G401.6 (cell line): ENCODE measurements around the gene PSMC3IP.

Source experiments
- FAIRE-seq: peaks from 2 replicates; lab custom pipeline; 2012; peaks lifted over from hg19 to GRCh38; lab: Jason Lieb, UNC

Gene PSMC3IP

DNA sequence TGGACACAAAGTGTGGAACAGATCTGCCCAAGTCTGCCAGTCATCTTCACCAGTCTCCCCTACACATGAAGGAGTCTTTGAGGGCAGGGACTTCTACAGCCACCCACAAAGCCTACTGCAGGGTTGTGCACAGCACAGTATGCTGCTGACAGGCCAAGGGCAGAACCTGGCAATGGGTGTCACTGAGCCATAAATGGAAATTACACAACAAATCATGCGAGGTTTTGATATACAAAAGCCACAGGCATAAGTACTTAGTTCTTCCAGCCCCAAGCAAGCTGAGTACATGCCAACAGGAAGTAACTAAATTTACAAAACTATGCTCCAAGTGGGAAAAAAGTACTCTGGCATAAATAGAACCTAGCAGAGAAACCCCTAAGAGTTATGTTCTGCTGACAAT is 7.8 kb upstream of the PSMC3IP start:
- FAIRE-seq = no peak

DNA sequence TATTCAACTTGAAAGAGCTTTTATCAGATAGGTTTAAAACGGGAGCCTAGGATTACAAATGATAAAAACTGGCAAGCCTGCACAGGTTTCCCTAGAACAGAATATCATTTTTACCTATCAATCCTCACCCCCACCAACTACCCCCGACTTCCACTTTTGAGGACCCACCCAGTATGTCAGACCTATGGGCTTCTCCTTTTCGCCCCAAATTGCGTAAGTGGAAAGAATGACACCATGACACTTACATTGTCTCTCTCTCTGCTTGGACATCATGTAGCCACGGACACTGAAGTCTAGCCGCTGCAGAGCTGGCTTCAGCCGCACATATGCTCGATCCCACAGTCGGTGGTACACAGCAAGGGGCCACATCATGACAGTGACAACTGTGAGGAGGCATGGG is 7.4 kb upstream of the PSMC3IP start:
- FAIRE-seq = no peak

DNA sequence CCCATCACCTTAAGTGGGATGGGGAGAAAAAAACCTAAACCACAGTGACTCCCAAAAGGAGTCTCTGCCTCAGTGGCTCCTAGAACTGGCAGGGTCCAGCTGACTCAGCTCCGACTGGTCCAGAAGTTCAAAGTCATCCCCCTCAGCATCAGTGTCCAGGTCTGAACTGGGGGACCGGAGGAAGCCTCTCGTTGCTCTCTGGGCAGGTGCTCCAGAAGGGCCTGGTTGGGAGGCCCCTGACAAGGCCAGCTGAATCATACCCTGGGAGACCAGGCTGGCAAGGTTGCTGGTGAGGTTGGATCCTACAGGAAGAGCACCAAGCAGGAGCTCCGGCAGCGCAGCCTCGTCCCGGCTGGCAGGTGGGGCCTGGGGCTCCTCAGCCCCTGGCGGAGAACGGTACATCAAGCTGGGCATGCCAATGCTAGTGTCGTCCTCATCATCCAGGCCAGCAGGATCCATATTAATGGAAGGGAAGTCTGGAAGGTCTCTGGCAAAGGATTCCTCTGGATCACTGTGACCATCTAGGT is 4.3 kb upstream of the PSMC3IP start:
- no peak for FAIRE-seq

DNA sequence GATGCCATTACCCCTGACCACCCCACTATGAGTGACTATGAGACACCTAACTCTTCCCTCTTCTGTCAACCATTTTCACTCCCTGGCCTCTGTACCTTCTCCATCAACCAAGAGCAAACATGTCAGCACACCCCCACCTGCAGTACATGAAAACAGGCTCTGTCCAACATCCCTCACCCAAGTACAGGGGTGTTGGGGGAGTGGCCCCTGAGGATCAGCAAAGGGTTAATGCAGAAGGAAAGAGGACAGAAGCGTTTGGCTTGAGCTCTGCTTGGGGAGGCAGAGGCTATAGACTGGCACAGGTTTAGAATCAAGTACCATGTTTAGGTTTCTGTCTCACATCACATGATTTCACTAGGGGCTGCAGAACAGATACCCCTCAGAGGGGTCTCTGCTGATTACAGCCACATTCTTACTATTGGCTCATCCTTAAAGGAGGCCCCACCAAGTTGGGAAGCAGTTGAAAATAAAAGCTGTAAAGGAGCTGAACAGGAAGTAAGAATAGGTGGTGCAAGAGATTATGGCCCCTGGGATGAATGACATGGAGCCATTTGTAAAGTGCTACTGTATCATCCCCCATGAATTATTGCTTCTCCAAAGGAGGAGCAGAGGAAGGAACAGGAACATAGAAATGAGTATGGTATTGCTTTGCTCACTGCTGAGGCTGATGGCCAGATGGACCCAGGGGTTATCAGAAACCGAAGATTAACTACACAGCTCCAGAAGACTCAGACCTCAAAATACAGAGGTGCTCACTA is 2.4 kb upstream of the PSMC3IP start:
- no peak for FAIRE-seq

DNA sequence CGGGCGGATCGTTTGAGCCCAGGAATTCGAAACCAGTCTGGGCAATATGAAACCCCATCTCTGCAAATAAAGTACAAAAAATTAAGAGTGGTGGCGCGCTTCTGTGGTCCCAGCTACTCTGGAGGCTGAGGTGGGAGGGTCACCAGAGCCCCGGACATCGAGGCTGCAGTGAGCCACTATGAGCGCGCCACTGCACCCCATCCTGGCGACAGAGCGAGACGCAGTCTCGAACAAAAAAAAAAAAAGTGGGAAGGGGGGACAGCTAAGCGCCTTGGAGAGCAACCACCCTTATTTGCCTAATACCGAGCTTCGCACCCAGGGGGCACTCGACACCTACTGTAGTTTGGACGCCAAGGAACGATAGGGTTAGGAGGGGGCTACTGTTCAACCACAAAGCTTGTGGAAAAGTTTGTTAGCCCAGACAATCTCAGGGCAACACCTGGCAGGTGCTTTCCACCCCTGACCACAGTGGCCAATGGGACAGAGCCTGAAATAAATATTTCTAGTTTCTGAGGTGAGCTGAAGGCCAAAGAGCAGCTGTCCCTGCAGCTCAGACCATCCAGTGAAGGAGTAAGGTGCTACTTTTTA is 847 bp upstream of the PSMC3IP start:
- no peak for FAIRE-seq

GRCh38 chr17:42577140-42577531 is 393 bp downstream of the PSMC3IP start:
- FAIRE-seq = no peak

DNA sequence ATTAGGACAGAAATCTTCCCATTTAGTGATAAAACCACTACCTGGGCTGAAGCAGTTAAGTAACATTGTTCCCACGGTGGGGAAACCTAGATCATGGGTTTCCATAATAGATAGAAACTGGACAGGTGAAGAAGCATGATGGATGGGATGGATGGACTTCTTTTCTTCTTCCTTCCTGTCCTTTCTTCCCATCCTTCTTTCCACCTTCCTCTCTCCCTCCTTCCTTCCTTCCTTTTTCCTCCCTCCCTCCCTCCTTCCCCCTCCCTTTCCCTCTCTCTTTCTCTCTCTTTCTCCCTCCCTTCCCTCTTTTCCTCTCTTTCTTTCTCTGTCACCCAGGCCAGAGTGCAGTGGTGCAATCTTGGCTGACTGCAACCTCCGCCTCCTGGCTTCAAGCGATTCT is 3.1 kb downstream of the PSMC3IP start:
- FAIRE-seq = no peak

- no peak for FAIRE-seq
These were observed 4.4 kb downstream of the PSMC3IP start for GRCh38 chr17:42573095-42573494.

DNA sequence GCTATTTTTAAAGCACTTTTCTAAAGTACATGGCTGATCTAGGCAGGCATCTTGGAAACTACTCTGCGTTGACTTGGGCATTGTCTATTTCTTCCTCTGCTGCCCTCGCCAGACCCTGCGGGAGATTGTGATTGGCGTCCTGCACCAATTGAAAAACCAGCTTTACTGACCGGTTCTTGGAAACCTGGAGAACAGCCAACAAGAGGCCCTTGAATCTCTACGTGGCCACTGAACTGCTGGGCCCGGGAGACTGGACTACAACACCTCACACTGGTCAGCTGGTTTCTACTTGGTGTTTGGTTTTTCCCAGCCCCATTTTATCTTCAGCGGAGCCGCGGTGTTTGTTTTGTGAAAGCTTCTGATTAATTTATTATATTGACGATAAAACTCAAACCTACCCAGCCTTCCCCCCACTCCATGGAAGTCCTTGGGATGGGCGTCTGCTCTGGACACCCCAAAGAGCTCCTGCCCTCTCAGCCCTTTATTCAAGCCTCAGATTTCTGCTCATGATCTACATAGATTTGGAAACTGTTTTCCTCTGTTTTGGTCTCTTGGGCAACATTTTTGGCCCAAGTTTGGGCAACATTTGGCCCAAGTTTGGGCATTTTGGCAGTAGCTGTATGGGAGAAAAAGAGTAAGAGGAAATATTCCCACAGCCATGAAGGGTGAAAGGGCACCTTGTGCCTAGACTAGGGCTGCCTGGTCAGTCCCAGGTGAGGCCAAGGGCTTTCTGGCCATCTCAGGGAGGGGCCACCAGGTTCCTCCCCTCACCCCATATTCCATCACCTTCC is 5.9 kb downstream of the PSMC3IP start:
- no peak for FAIRE-seq

- FAIRE-seq = no peak
These were observed 9.0 kb downstream of the PSMC3IP start for GRCh38 chr17:42568341-42569111.

DNA sequence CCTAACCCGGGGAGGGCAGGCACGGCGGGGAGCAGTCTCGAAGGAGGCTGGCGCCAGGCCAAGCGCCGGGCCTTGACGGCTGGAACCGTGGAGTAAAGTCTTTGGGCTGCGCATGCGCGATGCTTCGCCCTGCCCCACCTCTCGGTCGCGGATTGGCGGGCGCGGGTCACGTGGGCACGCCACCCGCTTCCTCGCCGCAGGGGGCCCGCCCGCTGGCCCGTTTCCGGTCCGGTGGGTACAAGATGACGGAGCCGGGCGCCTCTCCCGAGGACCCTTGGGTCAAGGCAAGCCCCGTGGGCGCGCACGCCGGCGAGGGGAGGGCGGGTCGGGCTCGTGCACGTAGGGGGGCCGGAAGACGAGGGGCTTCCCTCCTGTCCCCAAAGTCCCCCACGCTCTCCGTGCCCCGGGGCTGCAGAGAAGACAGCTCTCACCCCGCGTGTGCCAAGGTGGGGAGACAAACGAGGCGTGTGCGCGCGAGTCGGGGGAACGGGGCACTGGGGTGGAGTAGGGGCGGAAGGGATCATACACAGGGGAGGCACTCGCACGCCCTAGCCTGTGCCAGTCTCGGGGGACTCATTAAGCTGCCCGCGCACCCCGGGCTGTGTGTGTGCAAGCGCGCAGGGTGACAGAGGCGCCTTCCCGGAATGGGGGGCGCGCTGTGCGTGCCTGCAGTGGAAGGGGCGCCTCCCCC is 10.5 kb downstream of the PSMC3IP start, which contains the start of gene MLX:
TSS of gene MLX (plus strand) at position 218 of the 691 bp plus-strand sequence. CDS start at position 243, 25 bp downstream.
- no peak for FAIRE-seq

- no peak for FAIRE-seq
These were observed 11.2 kb downstream of the PSMC3IP start for GRCh38 chr17:42566215-42566882.

DNA sequence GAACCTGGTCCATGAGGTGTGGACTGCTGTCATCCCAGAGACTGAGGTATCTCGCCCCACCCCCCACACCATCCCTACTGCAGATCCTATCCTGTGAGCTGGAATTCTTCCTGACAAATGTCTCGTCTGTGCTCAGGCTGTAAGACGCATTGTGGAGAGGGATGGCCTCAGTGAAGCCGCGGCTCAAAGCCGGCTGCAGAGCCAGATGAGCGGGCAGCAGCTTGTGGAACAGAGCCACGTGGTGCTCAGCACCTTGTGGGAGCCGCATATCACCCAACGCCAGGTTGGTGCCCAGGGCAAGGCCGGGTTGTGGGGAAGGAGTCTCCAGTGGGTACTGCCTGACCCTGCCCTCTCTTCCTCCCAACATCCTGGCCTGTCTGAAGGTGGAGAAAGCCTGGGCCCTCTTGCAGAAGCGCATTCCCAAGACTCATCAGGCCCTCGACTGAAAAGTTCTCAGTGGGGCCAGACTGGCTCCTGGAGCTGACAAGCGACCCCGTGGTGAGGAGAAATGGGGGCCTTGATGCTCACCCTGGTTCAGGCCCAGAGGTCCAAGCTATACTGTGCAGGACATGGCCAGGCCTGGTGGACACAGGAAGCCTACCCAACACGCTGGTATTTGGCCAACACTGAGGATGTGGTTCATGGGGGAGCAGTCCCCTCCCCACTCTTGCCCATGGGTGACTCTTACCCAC is 11.9 kb downstream of the PSMC3IP start:
- FAIRE-seq = no peak

GRCh38 chr17:42564815-42565522 is 12.6 kb downstream of the PSMC3IP start:
- no peak for FAIRE-seq

DNA sequence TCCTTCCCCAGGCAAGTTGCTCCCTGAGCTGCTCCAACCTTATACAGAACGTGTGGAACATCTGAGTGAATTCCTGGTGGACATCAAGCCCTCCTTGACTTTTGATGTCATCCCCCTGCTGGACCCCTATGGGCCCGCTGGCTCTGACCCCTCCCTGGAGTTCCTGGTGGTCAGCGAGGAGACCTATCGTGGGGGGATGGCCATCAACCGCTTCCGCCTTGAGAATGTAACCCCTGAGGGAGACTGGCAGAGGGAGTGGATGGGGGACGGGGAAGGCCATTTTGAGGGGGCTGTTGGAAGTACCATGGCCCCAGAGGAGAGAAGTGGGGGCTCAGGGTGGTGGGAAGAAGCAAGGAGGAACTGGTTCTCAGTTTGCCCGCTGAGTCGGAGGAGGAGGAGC is 13.6 kb downstream of the PSMC3IP start:
- FAIRE-seq = no peak

GRCh38 chr17:42563543-42563942 is 14.0 kb downstream of the PSMC3IP start:
- no peak for FAIRE-seq

DNA sequence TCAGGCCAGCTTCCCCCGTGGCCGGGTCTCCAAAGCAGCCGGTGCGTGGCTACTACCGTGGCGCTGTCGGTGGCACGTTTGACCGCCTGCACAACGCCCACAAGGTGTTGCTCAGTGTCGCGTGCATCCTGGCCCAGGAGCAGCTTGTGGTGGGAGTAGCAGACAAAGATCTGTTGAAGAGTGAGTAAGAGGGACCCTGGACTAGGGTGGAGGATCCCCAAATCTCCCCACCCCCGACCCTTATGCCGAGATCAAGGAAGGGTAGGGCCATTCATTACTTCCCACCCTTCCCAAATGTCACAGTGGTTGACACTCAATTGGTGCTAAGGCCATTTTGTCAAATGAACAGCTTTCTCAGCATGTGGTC is 14.4 kb downstream of the PSMC3IP start:
- no peak for FAIRE-seq

DNA sequence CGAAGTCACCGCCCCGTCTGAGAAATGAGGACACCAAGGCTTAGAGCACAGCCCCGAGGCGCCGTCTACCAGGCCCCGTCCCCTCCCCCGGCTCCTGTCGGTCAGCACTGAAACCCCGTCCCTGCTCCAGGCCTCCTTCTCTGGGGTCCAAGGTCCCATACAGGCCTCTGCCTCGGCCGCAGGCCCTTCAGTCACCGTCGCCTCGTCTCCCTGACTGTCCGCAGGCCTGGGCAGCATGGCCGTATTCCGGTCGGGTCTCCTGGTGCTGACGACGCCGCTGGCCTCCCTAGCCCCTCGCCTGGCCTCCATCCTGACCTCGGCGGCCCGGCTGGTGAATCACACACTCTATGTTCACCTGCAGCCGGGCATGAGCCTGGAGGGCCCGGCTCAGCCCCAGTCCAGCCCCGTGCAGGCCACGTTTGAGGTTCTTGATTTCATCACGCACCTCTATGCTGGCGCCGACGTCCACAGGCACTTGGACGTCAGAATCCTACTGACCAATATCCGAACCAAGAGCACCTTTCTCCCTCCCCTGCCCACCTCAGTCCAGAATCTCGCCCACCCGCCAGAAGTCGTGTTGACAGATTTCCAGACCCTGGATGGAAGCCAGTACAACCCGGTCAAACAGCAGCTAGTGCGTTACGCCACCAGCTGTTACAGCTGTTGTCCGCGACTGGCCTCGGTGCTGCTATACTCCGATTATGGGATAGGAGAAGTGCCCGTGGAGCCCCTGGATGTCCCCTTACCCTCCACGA is 15.0 kb downstream of the PSMC3IP start:
- FAIRE-seq = no peak

DNA sequence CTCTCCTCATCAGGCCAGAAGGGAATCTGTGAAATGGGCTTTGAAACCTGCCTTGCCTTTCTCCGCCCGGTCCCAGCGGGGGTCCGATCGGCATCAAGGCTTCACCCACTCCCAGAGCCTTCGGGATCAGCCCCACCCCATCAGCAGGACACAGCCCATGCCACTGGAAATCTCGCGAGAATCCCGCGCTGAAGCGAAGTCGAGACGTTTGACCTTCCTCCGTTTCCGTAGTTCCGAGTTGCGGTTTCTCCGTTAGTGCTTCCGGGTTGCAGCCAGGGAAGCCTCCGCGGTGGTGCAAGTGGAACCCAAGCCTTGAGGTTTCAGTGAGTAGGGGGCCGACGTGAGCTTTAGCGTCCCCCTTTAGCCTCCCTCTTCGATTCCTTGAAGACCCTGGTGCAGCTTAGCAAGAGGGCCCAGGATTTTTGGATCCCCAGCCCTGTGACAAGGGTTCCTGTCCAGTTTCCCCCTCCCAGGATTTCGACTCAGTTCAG is 15.6 kb downstream of the PSMC3IP start, which contains the start of gene COASY:
TSS of gene COASY (plus strand) at position 252 of the 491 bp plus-strand sequence. CDS start 475 bp downstream, outside the sequence.
- FAIRE-seq = no peak
